ENCODE data around the gene EFHD2.
"Not testable (repeated sequence)": the region's sequence is repeated elsewhere in the genome, so short reads cannot be mapped to it uniquely, and the experiment has no call there.

- not testable (repeated sequence) for TF ChIP-seq CTCF (conservative IDR thresholded peaks at IDR 0.05); EZH2 (IDR thresholded peaks at IDR 0.05; ENCODE audit: low read depth)
These were observed 18.6 kb downstream of the EFHD2 start for GRCh38 chr1:15428252-15428651.

Data from PC-9 (cell line).